GM10248 (cell line): ENCODE data around the gene TMEM129.
"Not testable (repeated sequence)": the region's sequence is repeated elsewhere in the genome, so short reads cannot be mapped to it uniquely, and the experiment has no call there.

Experiments used
- CTCF ChIA-PET: fragments of 300-600 bp; sonication (Branson Sonifier 250); formaldehyde crosslinking; extraction: SDS; loops from one replicate; lab custom pipeline; 2021; ENCODE audit warnings: antibody characterized with exemption; lab: Yijun Ruan, JAX
- POLR2A ChIA-PET: fragments of 350-650 bp; sonication (Branson Sonifier 250); formaldehyde crosslinking; extraction: SDS; loops from one replicate; lab custom pipeline; 2020; ENCODE audit warnings: antibody characterized with exemption; lab: Yijun Ruan, JAX
- DNase-seq: peaks from one replicate; pipeline ENCODE4 v3.0.0; 2012; ENCODE audit errors: extremely low spot score
- CTCF ChIP-seq: IDR thresholded peaks from 2 replicates; pipeline ENCODE4 v1.5.1; 2012; ENCODE audit warnings: mild to moderate bottlenecking, low read depth; ENCODE audit errors: extremely low read depth, missing control alignments, control extremely low read depth

The TMEM129 gene

DNA sequence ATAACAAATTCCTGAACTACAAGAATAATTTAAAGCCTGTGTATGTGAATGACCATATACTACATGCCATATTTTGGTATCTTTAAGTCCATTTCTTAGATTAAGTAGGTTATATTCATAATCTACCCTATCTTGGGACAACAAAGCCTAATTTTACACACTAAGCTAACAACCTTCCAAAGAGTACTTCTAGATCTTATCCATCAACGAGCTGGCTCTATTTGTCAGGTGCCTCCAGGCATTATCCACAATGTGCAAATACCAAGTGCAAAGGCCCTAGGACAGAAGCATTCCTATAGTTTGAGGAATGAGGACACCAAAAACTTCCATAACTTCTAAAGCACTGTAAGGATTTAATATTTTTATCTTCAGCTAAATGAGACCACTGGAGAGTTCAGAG is 12.5 kb downstream of the TMEM129 start:
- ChIA-PET CTCF (interaction anchor here (0.9 to 9.6 kb wide), 6 partner anchors 8 to 21 kb away, joined by 3 to 149 read pairs (median 4); no protein-coding TSS in a partner anchor), POLR2A (interaction anchor here (0.7 to 1.1 kb wide), 3 partner anchors 12 to 462 kb away, joined by 3 to 5 read pairs (median 3); partner anchors contain the start of gene TMEM129)
- DNase-seq = no peak
- TF ChIP-seq CTCF = no peak

GRCh38 chr4:1706358-1706757 is 14.8 kb downstream of the TMEM129 start:
- no peak for TF ChIP-seq CTCF
- ChIA-PET POLR2A (no interaction called here), CTCF (interaction anchor here (1.0 to 9.6 kb wide), 3 partner anchors 12 to 20 kb away, joined by 3 to 149 read pairs (median 4); partner anchors contain the start of genes TACC3 and TMEM129)
- DNase-seq = no peak

GRCh38 chr4:1705732-1706131 is 15.4 kb downstream of the TMEM129 start:
- no peak for TF ChIP-seq CTCF
- POLR2A ChIA-PET = no interaction called here
- CTCF ChIA-PET = interaction anchor here (1.0 to 9.6 kb wide), 3 partner anchors 11 to 21 kb away, joined by 3 to 149 read pairs (median 4); partner anchors contain the start of genes TACC3 and TMEM129
- DNase-seq = no peak

DNA sequence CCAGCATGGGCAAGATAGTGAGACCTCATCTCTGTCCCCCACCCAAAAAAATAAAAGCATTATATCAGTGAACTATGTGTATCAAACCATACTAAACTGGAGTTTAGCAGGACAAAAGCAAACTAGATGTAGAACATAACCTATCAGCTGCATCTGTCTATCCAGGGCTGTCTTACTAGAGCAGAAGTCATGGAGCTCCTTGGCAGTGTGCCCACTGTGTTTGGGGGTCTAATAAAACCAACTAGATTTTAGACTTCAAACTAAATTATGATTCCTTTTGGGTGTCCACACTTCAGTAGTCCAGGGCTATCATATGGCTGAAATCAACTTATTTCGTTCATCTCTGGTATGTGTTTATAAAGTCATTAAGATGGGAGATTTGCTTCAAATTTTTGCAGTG is 17.3 kb downstream of the TMEM129 start:
- CTCF ChIA-PET = interaction anchor here (0.8 to 5.6 kb wide), 4 partner anchors 11 to 22 kb away, joined by 3 to 75 read pairs (median 4); no protein-coding TSS in a partner anchor
- POLR2A ChIA-PET = no interaction called here

GRCh38 chr4:1701671-1702070 is 19.5 kb downstream of the TMEM129 start:
- CTCF ChIA-PET = interaction anchor here (0.8 to 5.6 kb wide), 3 partner anchors 9 to 25 kb away, joined by 5 to 75 read pairs (median 5); no protein-coding TSS in a partner anchor
- DNase-seq, POLR2A ChIA-PET: not testable (repeated sequence)

More for the DNA sequence above, 17.3 kb downstream of the TMEM129 start:
- no peak for DNase-seq
- TF ChIP-seq CTCF = no peak

GRCh38 chr4:1695913-1696312 is 25.2 kb downstream of the TMEM129 start:
- ChIA-PET CTCF (interaction anchor here (1.9 to 10.6 kb wide), 3 partner anchors 14 to 52 kb away, joined by 5 to 374 read pairs (median 149); partner anchors contain the start of genes SLBP, TACC3 and TMEM129), POLR2A (interaction anchor here (1.1 kb wide), 1 partner anchor 16 kb away, joined by 3 read pairs; the partner anchor contains the start of gene SLBP)
- DNase-seq = no peak
- no peak for TF ChIP-seq CTCF

- DNase-seq = peak; percentile 77
- ChIA-PET CTCF (interaction anchor here (0.7 to 10.6 kb wide), 34 partner anchors 8 to 1155 kb away, joined by 3 to 374 read pairs (median 4); partner anchors contain the start of genes FAM53A, LETM1, SLBP and TACC3), POLR2A (interaction anchor here (0.9 to 1.1 kb wide), 3 partner anchors 16 to 28 kb away, joined by 3 to 9 read pairs (median 5); partner anchors contain the start of genes SLBP, TACC3 and TMEM129)
- peak; percentile 87 for TF ChIP-seq CTCF
These were observed 27.8 kb downstream of the TMEM129 start for GRCh38 chr4:1693131-1693896.
